HCT116 (cell line): ENCODE data around the gene UBE3B.

Experiments
- CTCF ChIP-seq, 3 experiments: fragments of 200-600 bp in 1 of 3; sonication (generic) in 1 of 3; IDR thresholded peaks in 2 of 3; conservative IDR thresholded peaks in 1 of 3; 2 replicates each; pipeline ENCODE4 v1.5.1; 2012 to 2017; ENCODE audit warnings: low read depth in 2 of 3, low read length in 2 of 3, antibody characterized with exemption in 1 of 3, borderline replicate concordance in 1 of 3, control low read depth in 1 of 3, mild to moderate bottlenecking in 1 of 3, mixed read lengths in 1 of 3, mixed run types in 1 of 3, moderate library complexity in 1 of 3; ENCODE audit not compliant: insufficient read depth in 1 of 3
- EZH2phosphoT487 ChIP-seq: fragments of 200-600 bp; IDR thresholded peaks from 2 replicates; pipeline ENCODE4 v1.6.1; 2018; ENCODE audit warnings: antibody characterized with exemption, borderline replicate concordance
- POLR2A ChIP-seq: IDR thresholded peaks from 2 replicates; pipeline ENCODE4 v1.7.0; 2011; ENCODE audit warnings: borderline replicate concordance; ENCODE audit not compliant: insufficient read depth, insufficient read length; ENCODE audit errors: extremely low read depth
- POLR2AphosphoS5 ChIP-seq: IDR thresholded peaks from 2 replicates; pipeline ENCODE4 v1.6.1; 2011; ENCODE audit warnings: mild to moderate bottlenecking, low read depth, low read length, moderate library complexity
- REST ChIP-seq: IDR thresholded peaks from 2 replicates; pipeline ENCODE4 v1.6.1; 2012; ENCODE audit warnings: low read depth
- YY1 ChIP-seq: IDR thresholded peaks from 2 replicates; pipeline ENCODE4 v1.6.1; 2011; ENCODE audit warnings: low read length, low read depth, moderate library complexity, mild to moderate bottlenecking; ENCODE audit not compliant: insufficient replicate concordance; ENCODE audit errors: extremely low read depth

GRCh38 chr12:109513977-109514376 is 36.5 kb downstream of the UBE3B start:
- TF ChIP-seq YY1, result no peak
- TF ChIP-seq CTCF (IDR thresholded peaks at IDR 0.05 in 2 of 3, conservative IDR thresholded peaks at IDR 0.05 in 1 of 3; ENCODE audit: borderline replicate concordance in 1 of 3, insufficient read depth in 1 of 3, low read depth in 2 of 3, low read length in 2 of 3), result no peak
- TF ChIP-seq POLR2A, result no peak
- TF ChIP-seq EZH2phosphoT487, result no peak
- no peak for TF ChIP-seq POLR2AphosphoS5
- TF ChIP-seq REST, result no peak
